CD14-positive monocyte (primary cell): Measurements from ENCODE around the gene CACNA2D2. TPM values are rescaled to one million over a fixed set of nuclear protein-coding genes. Genes with fewer than 3 reads are reported as not detected.

Experiments
- DNase-seq, 3 donors: peaks; one replicate each; pipeline ENCODE4 v3.0.0-alpha.2; 2011 to 2022
- H2AFZ ChIP-seq: 2 replicates; pipeline ENCODE4 v1.6.0; 2012; ENCODE audit warnings: mild to moderate bottlenecking, low read depth, low read length, inconsistent platforms; ENCODE audit not compliant: insufficient read depth, poor library complexity, severe bottlenecking
- H3K27ac ChIP-seq, 2 donors: 1 replicate in 1 of 2; 2 replicates in 1 of 2; pipeline ENCODE4 v1.5.1; 2012 to 2013; ENCODE audit warnings: low read length in 2 of 2, control low read depth in 1 of 2, inconsistent platforms in 1 of 2, low read depth in 1 of 2, mild to moderate bottlenecking in 1 of 2
- H3K27me3 ChIP-seq, 2 donors: one replicate each; pipeline versions ENCODE4 v1.6.0 to v1.6.1; 2011 to 2013; ENCODE audit warnings: low read length in 2 of 2; ENCODE audit not compliant: control insufficient read depth in 2 of 2, insufficient read depth in 2 of 2
- H3K36me3 ChIP-seq, 2 donors: replicated peaks in 1 of 2; 1 replicate in 1 of 2; 2 replicates in 1 of 2; pipeline versions ENCODE4 v1.5.1 to v1.6.1; 2012 to 2013; ENCODE audit warnings: low read length in 2 of 2, control low read depth in 1 of 2, inconsistent platforms in 1 of 2, mild to moderate bottlenecking in 1 of 2; ENCODE audit not compliant: insufficient read depth in 2 of 2, control insufficient read depth in 1 of 2
- H3K4me1 ChIP-seq, 2 donors: 1 replicate in 1 of 2; 2 replicates in 1 of 2; pipeline versions ENCODE4 v1.5.1 to v1.6.1; 2012 to 2013; ENCODE audit warnings: low read length in 2 of 2, control low read depth in 1 of 2, inconsistent platforms in 1 of 2, mild to moderate bottlenecking in 1 of 2, moderate library complexity in 1 of 2; ENCODE audit not compliant: insufficient read depth in 2 of 2, control insufficient read depth in 1 of 2
- H3K4me2 ChIP-seq: replicated peaks from 2 replicates; pipeline ENCODE3; 2012; ENCODE audit warnings: low read length, moderate library complexity, mild to moderate bottlenecking; ENCODE audit not compliant: poor library complexity, severe bottlenecking; ENCODE audit errors: extremely low read depth
- H3K4me3 ChIP-seq, 3 experiments: fragments of 200-600 bp in 1 of 3; sonication (generic) in 1 of 3; replicated peaks in 1 of 3; 1 replicate in 2 of 3; 2 replicates in 1 of 3; pipeline ENCODE4 v1.5.1; 2011 to 2013; ENCODE audit warnings: low read length in 3 of 3, mild to moderate bottlenecking in 3 of 3, control low read depth in 2 of 3, low read depth in 2 of 3, inconsistent platforms in 1 of 3, moderate library complexity in 1 of 3
- H3K79me2 ChIP-seq: 2 replicates; pipeline ENCODE4 v1.6.0; 2012; ENCODE audit warnings: mild to moderate bottlenecking, control low read depth, inconsistent platforms, low read length, moderate library complexity; ENCODE audit not compliant: insufficient read depth
- H3K9ac ChIP-seq: 2 replicates; pipeline ENCODE4 v1.6.0; 2017; ENCODE audit warnings: low read length, mild to moderate bottlenecking; ENCODE audit not compliant: insufficient read depth, poor library complexity, severe bottlenecking
- H3K9me3 ChIP-seq, 2 donors: replicated peaks in 1 of 2; 1 replicate in 1 of 2; 2 replicates in 1 of 2; pipeline versions ENCODE4 v1.5.1 to v1.6.1; 2012 to 2013; ENCODE audit warnings: low read length in 2 of 2, control low read depth in 1 of 2; ENCODE audit not compliant: control insufficient read depth in 1 of 2, insufficient read depth in 1 of 2
- H4K20me1 ChIP-seq: 2 replicates; pipeline ENCODE4 v1.6.0; 2012; ENCODE audit warnings: mild to moderate bottlenecking, low read length, control low read depth, moderate library complexity; ENCODE audit not compliant: insufficient read depth
- H3K27ac Mint-ChIP-seq, 7 donors: one replicate each; pipeline ENCODE4 v1.8.0; 2020; ENCODE audit warnings: mild to moderate bottlenecking in 7 of 7, mixed read lengths in 7 of 7, moderate library complexity in 6 of 7, inconsistent platforms in 2 of 7
- H3K27me3 Mint-ChIP-seq, 3 donors: one replicate each; pipeline ENCODE4 v1.8.0; 2021 to 2022; ENCODE audit warnings: low read depth in 3 of 3, mild to moderate bottlenecking in 3 of 3, mixed read lengths in 3 of 3, moderate library complexity in 3 of 3, inconsistent platforms in 1 of 3
- H3K36me3 Mint-ChIP-seq, 2 donors: one replicate each; pipeline ENCODE4 v1.8.0; 2020; ENCODE audit warnings: mixed read lengths in 2 of 2, inconsistent platforms in 1 of 2, mild to moderate bottlenecking in 1 of 2
- H3K4me1 Mint-ChIP-seq: one replicate; pipeline ENCODE4 v1.8.0; 2020; ENCODE audit warnings: mild to moderate bottlenecking, mixed read lengths
- H3K4me3 Mint-ChIP-seq, 2 donors: one replicate each; pipeline ENCODE4 v1.8.0; 2020; ENCODE audit warnings: mild to moderate bottlenecking in 2 of 2, mixed read lengths in 2 of 2, moderate library complexity in 1 of 2
- H3K9me3 Mint-ChIP-seq, 7 donors: one replicate each; pipeline ENCODE4 v1.8.0; 2020 to 2022; ENCODE audit warnings: mixed read lengths in 7 of 7, mild to moderate bottlenecking in 6 of 7, moderate library complexity in 6 of 7, inconsistent platforms in 2 of 7
- WGBS: methylation state at CpG from one replicate; pipeline ENCODE4 v1.1.5; 2013; ENCODE audit warnings: missing lambda C conversion rate; ENCODE audit not compliant: insufficient coverage; 5-methylcytosine and 5-hydroxymethylcytosine counted together
- intact Hi-C, 2 donors: fragments of 100-400 bp; cut with micrococcal nuclease; formaldehyde crosslinking; loops; one replicate each; pipeline versions ENCODE4 v1.15.0 to v1.15.1; 2023
- polyA plus RNA-seq, 3 donors: library from polyadenylated mRNA; depleted of rRNA in 1 of 3; unstranded in 2 of 3; stranded (reverse) in 1 of 3; fragments of 300-500 nt in 2 of 3; fragments of >200 nt in 1 of 3; fragmentation: Illumina TruSeq in 2 of 3; gene quantifications; 1 replicate in 2 of 3; 2 replicates in 1 of 3; pipeline ENCODE4 v1.2.3, GENCODE V29; 2012 to 2021
- TF ChIP-seq, protein P1 (sequence below): fragments of 200-600 bp; IDR thresholded peaks from one replicate; pipeline ENCODE4 v1.8.0; 2022; ENCODE audit warnings: antibody characterized with exemption, mild to moderate bottlenecking

Gene CACNA2D2
- polyA plus RNA-seq, 3 donors = 0.09 to 0.16 TPM; not detected in 1

DNA sequence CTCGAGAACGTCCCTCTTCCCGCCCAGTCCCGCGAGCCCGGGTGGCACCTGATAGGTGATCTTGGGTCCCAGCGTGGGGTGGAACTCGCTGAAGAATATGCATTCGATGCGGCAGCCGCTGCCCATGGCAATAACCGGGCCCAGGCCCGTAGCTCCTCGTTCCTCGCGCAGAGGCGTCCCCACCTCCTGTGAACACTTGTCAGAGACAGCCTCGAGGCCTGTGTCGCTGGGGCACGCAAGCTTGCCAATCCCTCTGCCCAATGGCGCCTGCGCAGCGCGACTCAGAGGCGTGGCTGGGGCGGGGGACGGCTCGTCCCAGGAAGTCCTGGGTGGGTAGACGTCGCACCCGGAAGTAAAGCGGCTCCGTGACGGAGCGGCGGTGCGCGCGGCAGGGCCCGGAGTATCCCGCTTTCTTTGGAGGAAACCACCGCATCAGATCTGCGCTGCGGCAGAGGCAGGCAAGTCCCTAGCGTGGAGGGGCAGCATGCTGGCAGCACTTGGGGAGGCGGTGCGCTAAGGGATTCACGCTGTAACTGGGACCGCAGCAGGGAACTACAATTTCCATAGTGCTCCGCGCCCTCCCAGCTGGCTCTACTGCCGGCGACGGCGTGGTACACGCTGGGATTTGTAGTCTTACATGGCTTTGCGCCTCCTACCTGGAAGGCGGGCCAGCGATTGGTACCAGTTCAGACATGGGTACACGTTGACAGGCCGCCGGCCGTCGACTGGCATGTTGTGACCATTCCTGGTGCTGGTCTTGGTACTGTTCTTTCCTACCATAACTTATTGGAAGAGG lies 152.7 kb downstream of the CACNA2D2 start, which contains the start of the genes CYB561D2 and NPRL2:
TSS of gene CYB561D2 (plus strand) at position 336 of the 796 bp plus-strand sequence. CDS start 572 bp downstream, outside the sequence.
TSS of gene NPRL2 (minus strand) at position 249 of the 796 bp plus-strand sequence. CDS start at position 126, 123 bp downstream.
- peaks cover 35 to 46% of the 10 kb centered on the region in 2 donors for H3K36me3 Mint-ChIP-seq
- peak; percentile 95 to 97 (median 96) for DNase-seq
- H3K27me3 Mint-ChIP-seq = no peaks in the 10 kb centered on the region
- peaks cover 59% of the 10 kb centered on the region for H3K4me1 Mint-ChIP-seq
- peak within 1 kb of the TSS; percentile 95 to 99 (median 97) for H3K27ac Mint-ChIP-seq
- Histone ChIP-seq H3K79me2 (peaks cover 61% of the 10 kb centered on the region), H3K9me3 (no peaks in the 10 kb centered on the region), H3K4me1 (peaks cover 42 to 58% of the 10 kb centered on the region in 2 donors), H4K20me1 (peaks cover 57% of the 10 kb centered on the region), H3K4me2 (peak within 1 kb of the TSS; percentile 82), H2AFZ (peak within 1 kb of the TSS; percentile 87), H3K9ac (peak within 1 kb of the TSS; percentile 74), H3K27ac (peak within 1 kb of the TSS; percentile 85 to 94), H3K36me3 (peaks cover 40 to 47% of the 10 kb centered on the region in 2 donors), H3K27me3 (no peaks in the 10 kb centered on the region), H3K4me3 (peak within 1 kb of the TSS; percentile 79 to 93 (median 85))
- intact Hi-C loops = loop anchor here (1.0 to 10.0 kb wide), 5 partner anchors 9 to 1044 kb away; partner anchors contain the start of genes CISH (in 1 of the 2), MON1A (in 1 of the 2), RBM15B (in 1 of the 2) and TMEM115 (in 1 of the 2)
- H3K4me3 Mint-ChIP-seq = peak within 1 kb of the TSS; percentile 92 to 95
- no peaks in the 10 kb centered on the region for H3K9me3 Mint-ChIP-seq
- WGBS = under 1% methylated on average over 59 of the region's 64 CpGs
- TF ChIP-seq, protein P1, sequence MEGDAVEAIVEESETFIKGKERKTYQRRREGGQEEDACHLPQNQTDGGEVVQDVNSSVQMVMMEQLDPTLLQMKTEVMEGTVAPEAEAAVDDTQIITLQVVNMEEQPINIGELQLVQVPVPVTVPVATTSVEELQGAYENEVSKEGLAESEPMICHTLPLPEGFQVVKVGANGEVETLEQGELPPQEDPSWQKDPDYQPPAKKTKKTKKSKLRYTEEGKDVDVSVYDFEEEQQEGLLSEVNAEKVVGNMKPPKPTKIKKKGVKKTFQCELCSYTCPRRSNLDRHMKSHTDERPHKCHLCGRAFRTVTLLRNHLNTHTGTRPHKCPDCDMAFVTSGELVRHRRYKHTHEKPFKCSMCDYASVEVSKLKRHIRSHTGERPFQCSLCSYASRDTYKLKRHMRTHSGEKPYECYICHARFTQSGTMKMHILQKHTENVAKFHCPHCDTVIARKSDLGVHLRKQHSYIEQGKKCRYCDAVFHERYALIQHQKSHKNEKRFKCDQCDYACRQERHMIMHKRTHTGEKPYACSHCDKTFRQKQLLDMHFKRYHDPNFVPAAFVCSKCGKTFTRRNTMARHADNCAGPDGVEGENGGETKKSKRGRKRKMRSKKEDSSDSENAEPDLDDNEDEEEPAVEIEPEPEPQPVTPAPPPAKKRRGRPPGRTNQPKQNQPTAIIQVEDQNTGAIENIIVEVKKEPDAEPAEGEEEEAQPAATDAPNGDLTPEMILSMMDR = no peak

GRCh38 chr3:50350213-50350526 lies 153.3 kb downstream of the CACNA2D2 start:
- Mint-ChIP-seq H3K27ac (peak overlapping the region; percentile 95 to 99 (median 97)), H3K27me3 (no peaks in the 10 kb centered on the region), H3K4me3 (peak overlapping the region; percentile 92 to 95), H3K36me3 (peaks cover 30 to 41% of the 10 kb centered on the region in 2 donors), H3K4me1 (peaks cover 61% of the 10 kb centered on the region), H3K9me3 (no peaks in the 10 kb centered on the region)
- Histone ChIP-seq H3K27ac (peak overlapping the region; percentile 85 to 94), H3K4me3 (peak overlapping the region; percentile 79 to 93 (median 85)), H3K36me3 (peaks cover 34 to 41% of the 10 kb centered on the region in 2 donors), H3K79me2 (peaks cover 58% of the 10 kb centered on the region), H3K4me1 (peaks cover 44 to 61% of the 10 kb centered on the region in 2 donors), H3K27me3 (no peaks in the 10 kb centered on the region), H4K20me1 (peaks cover 54% of the 10 kb centered on the region), H2AFZ (peak overlapping the region; percentile 87), H3K4me2 (peak overlapping the region; percentile 82), H3K9me3 (no peaks in the 10 kb centered on the region), H3K9ac (peak overlapping the region; percentile 74)
- 16% methylated on average over 7 of the region's 7 CpGs for WGBS
- intact Hi-C loops = loop anchor here (5.0 to 10.0 kb wide), 3 partner anchors 262 to 1045 kb away; partner anchors contain the start of genes CISH (in 1 of the 2), MON1A (in 1 of the 2) and RBM15B (in 1 of the 2)
- TF ChIP-seq, protein P1 = no peak
- DNase-seq = no peak
